ENCODE measurements around the gene SNX32. TPM values are rescaled to one million over a fixed set of nuclear protein-coding genes. Genes with fewer than 3 reads are reported as not detected.
A peak's percentile ranks its signal among the peaks of the same experiment; 100 is the strongest.

SNX32 gene
- polyA plus RNA-seq, 1 donor from 2014 or later: 0.78 TPM

- Mint-ChIP-seq H3K36me3 (peaks cover 2% of the 10 kb centered on the region), H3K4me3 (no peak overlapping the region), H3K27ac (peak overlapping the region in 1 of 3 donors; percentile 58), H3K27me3 (peaks cover 29% of the 10 kb centered on the region), H3K4me1 (peaks cover 5 to 17% (median 15%) of the 10 kb centered on the region in 3 donors), H3K9me3 (no peaks in the 10 kb centered on the region)
Observed at GRCh38 chr11:65793144-65793581, 40.6 kb upstream of the SNX32 start.

DNA sequence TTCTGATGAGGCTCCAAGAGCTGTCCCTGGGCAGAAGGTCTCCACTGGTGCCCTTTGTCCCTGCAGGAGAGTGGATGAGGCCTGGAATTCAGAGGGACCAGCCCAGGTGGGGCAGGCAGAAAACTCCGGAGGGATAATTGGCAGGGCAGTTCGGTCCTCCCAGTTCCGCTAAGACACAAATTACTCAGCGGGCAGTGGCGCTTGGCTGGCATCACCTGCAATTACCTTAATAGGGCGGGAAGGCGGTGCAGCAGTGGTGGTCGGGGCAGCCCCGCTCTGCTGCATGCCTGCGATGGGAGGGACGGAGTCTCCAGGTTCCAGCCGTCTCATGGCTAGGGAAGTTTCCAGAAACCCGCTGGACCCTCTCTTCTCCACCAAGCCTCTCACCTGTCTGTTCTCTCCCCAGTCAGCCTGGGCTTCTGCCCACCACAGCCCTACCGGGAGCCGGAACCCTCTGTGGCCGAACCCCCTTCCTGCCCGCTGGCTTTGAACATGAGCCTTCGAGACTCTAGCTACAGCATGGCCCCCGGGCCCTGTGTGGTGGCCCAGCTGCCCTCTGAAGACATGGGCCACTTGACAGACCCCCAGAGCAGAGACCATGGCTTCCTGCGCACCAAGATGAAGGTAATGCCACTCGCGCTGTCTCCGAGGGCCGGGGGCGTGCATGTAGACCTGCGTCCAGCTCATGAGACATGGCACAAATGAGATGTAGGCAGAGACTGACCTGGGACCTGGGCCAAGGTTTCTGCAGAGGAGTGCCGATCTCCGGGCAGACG is 40.0 kb upstream of the SNX32 start:
- Mint-ChIP-seq H3K36me3 (peaks cover 2% of the 10 kb centered on the region), H3K9me3 (no peaks in the 10 kb centered on the region), H3K27ac (peak overlapping the region in 1 of 3 donors; percentile 64), H3K27me3 (peaks cover 23% of the 10 kb centered on the region), H3K4me3 (no peak overlapping the region), H3K4me1 (peaks cover 3 to 17% (median 15%) of the 10 kb centered on the region in 3 donors)

GRCh38 chr11:65794570-65795510 is 38.9 kb upstream of the SNX32 start:
- H3K36me3 Mint-ChIP-seq: peaks cover 2% of the 10 kb centered on the region
- peaks cover 0 to 17% (median 13%) of the 10 kb centered on the region in 3 donors for H3K4me1 Mint-ChIP-seq
- no peak overlapping the region for H3K4me3 Mint-ChIP-seq
- no peaks in the 10 kb centered on the region for H3K9me3 Mint-ChIP-seq
- peaks cover 23% of the 10 kb centered on the region for H3K27me3 Mint-ChIP-seq
- H3K27ac Mint-ChIP-seq: no peak overlapping the region

GRCh38 chr11:65796726-65797601 is 36.8 kb upstream of the SNX32 start:
- Mint-ChIP-seq H3K27me3 (peaks cover 15% of the 10 kb centered on the region), H3K4me1 (peaks cover 0 to 4% (median 3%) of the 10 kb centered on the region in 3 donors), H3K4me3 (no peak overlapping the region), H3K36me3 (peaks cover 2% of the 10 kb centered on the region), H3K27ac (no peak overlapping the region), H3K9me3 (no peaks in the 10 kb centered on the region)

GRCh38 chr11:65797711-65798110 is 36.1 kb upstream of the SNX32 start:
- Mint-ChIP-seq H3K4me3 (no peak overlapping the region), H3K27ac (no peak overlapping the region), H3K36me3 (peaks cover 2% of the 10 kb centered on the region), H3K9me3 (no peaks in the 10 kb centered on the region), H3K27me3 (peaks cover 13% of the 10 kb centered on the region), H3K4me1 (peaks cover 2 to 3% (median 2%) of the 10 kb centered on the region in 3 donors)

DNA sequence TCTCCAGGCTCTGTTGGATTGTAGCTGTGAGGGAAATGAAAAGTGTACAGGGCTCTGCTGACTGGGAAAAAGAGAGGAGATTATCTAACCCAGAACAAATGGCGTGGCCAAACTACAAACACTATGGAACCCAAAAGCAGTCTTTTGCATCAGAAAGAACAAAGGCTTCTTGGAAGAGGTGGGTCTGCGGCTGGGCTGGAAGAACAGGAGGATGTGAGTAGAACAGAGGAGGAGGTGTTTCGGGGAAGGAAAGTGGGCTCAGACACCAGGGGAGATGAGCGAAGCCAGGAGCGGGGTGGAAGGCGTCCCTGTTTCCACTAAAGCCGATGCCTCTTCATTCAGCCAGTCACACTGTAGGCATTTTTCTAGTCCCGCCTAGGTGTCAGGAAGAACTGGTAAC is 34.9 kb upstream of the SNX32 start:
- Mint-ChIP-seq H3K27me3 (peaks cover 18% of the 10 kb centered on the region), H3K4me3 (no peak overlapping the region), H3K27ac (no peak overlapping the region), H3K9me3 (no peaks in the 10 kb centered on the region), H3K36me3 (peaks cover 2% of the 10 kb centered on the region), H3K4me1 (peaks cover 6% of the 10 kb centered on the region in 3 donors)

- peaks cover 18% of the 10 kb centered on the region for H3K27me3 Mint-ChIP-seq
- H3K36me3 Mint-ChIP-seq: no peaks in the 10 kb centered on the region
- H3K4me1 Mint-ChIP-seq: peaks cover 6% of the 10 kb centered on the region in 3 donors
- H3K4me3 Mint-ChIP-seq: no peak overlapping the region
- H3K27ac Mint-ChIP-seq: no peak overlapping the region
- H3K9me3 Mint-ChIP-seq: no peaks in the 10 kb centered on the region
Observed at GRCh38 chr11:65801153-65801987, 32.4 kb upstream of the SNX32 start.

- Mint-ChIP-seq H3K4me3 (peak overlapping the region in 2 of 4 donors; percentile 56 to 82), H3K9me3 (no peaks in the 10 kb centered on the region), H3K27ac (no peak overlapping the region), H3K27me3 (peaks cover 14% of the 10 kb centered on the region), H3K36me3 (no peaks in the 10 kb centered on the region), H3K4me1 (peaks cover 6% of the 10 kb centered on the region in 3 donors)
Observed at GRCh38 chr11:65802841-65803240, 30.9 kb upstream of the SNX32 start.

DNA sequence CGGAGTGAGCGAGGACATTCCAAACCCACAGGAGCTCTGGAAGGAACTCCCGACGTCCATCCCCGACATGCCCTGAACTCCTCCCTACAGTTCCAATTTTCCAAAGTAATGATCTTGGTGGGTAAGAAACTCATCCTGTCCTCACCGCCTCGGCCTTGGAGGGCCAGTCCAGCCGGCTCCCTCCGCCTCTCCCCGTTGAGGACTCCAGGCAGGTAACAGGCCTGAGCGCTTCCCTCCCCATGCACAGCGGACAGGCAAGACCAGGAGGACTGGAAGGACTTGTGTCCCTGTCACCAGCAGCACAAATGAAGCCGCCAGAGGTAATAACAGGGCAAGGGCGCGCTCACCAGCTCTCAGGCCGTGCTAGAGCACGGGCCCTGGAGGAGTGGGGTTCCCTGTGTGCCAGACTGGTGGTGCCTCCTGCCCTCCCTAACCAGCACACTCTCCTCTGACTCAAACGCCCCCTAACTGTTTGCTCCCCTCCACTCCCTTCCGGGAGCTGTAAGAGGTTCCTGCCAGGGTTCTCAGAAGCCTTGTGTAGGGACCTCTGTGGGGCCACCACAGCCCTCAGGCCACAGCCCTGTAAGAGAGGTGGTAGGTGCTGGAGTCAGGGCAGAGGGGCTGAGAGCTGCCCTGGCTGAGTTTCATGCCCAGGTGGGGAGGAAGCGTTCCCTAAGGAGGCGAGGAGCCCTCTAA is 29.8 kb upstream of the SNX32 start:
- Mint-ChIP-seq H3K4me3 (peak overlapping the region in 1 of 4 donors; percentile 17), H3K4me1 (peaks cover 6% of the 10 kb centered on the region in 3 donors), H3K27me3 (peaks cover 12% of the 10 kb centered on the region), H3K27ac (no peak overlapping the region), H3K36me3 (no peaks in the 10 kb centered on the region), H3K9me3 (no peaks in the 10 kb centered on the region)

DNA sequence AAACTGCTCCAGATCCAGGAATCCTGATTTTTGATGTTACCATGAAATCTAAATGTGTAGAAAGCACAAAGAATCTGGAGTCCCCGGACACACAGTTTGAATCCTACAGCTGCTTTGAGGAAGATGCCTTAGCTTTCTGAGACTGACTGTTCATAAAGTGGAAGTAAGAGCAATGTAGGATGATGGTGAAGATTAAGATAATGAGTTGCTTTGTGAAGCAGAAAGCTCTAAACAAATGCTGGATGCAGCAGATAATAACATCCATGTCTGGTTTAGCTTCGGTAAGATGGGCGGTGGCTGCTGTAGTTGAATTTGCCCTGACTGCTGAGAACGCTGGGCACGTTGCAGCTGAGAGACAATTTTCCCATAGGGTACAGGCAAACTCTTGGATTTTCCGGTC is 26.8 kb upstream of the SNX32 start:
- Mint-ChIP-seq H3K36me3 (no peaks in the 10 kb centered on the region), H3K9me3 (no peaks in the 10 kb centered on the region), H3K27me3 (peaks cover 8% of the 10 kb centered on the region), H3K27ac (no peak overlapping the region), H3K4me3 (no peak overlapping the region), H3K4me1 (peaks cover 6 to 11% (median 6%) of the 10 kb centered on the region in 3 donors)

DNA sequence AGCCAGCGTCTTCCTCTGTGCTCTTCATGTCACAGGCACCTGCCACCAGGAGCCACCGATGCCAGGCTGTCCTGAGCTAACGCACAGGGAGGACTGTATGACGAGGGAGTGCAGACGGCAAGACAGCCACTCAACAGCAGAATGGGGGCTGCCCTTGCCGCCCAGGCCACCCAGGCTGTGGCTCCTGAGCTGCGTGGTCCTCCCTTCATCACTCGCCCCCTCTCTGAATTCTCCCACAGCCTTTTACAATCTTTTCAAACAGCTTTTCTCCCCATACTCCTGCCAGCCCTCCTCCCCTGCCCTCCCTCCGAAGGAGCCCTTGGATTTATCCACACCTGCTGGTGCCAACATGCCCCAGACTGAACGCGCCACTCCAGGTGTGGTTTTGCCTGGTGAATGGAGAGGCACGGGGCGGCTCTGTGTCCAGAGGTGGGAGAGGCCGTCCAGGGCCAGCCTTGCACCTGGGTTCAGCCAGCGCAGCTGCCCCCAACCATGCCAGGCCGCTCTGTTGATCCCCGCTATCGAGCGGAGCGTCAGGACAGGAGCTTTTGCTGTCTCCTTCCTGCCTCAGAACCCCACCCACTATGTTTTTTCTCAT is 24.9 kb upstream of the SNX32 start:
- peak overlapping the region in 1 of 3 donors; percentile 86 for H3K27ac Mint-ChIP-seq
- H3K9me3 Mint-ChIP-seq: no peaks in the 10 kb centered on the region
- H3K4me1 Mint-ChIP-seq: peaks cover 0 to 6% (median under 1%) of the 10 kb centered on the region in 3 donors
- no peak overlapping the region for H3K4me3 Mint-ChIP-seq
- H3K27me3 Mint-ChIP-seq: peaks cover 3% of the 10 kb centered on the region
- H3K36me3 Mint-ChIP-seq: no peaks in the 10 kb centered on the region

- no peaks in the 10 kb centered on the region for H3K36me3 Mint-ChIP-seq
- H3K4me3 Mint-ChIP-seq: no peak overlapping the region
- H3K27ac Mint-ChIP-seq: no peak overlapping the region
- no peaks in the 10 kb centered on the region for H3K9me3 Mint-ChIP-seq
- H3K27me3 Mint-ChIP-seq: no peaks in the 10 kb centered on the region
- H3K4me1 Mint-ChIP-seq: peaks cover 0 to 7% (median 2%) of the 10 kb centered on the region in 3 donors
Observed at GRCh38 chr11:65809496-65809895, 24.3 kb upstream of the SNX32 start.
